Mucosa of stomach (tissue), 1 donor: ENCODE data around the gene WDR27.

Experiments
- H3K27me3 ChIP-seq: one replicate; pipeline ENCODE4 v1.7.0; 2013; ENCODE audit warnings: mild to moderate bottlenecking, low read length; ENCODE audit not compliant: control insufficient read depth, insufficient read depth
- H3K36me3 ChIP-seq: one replicate; pipeline ENCODE4 v1.7.0; 2013; ENCODE audit warnings: low read length; ENCODE audit not compliant: control insufficient read depth, insufficient read depth
- H3K4me1 ChIP-seq: one replicate; pipeline ENCODE4 v1.7.0; 2013; ENCODE audit warnings: mild to moderate bottlenecking, low read length; ENCODE audit not compliant: control insufficient read depth, insufficient read depth
- H3K4me3 ChIP-seq: one replicate; pipeline ENCODE4 v1.7.0; 2013; ENCODE audit warnings: low read length
- H3K9ac ChIP-seq: one replicate; pipeline ENCODE4 v1.7.0; 2013; ENCODE audit warnings: mild to moderate bottlenecking, low read length, moderate library complexity
- H3K9me3 ChIP-seq: one replicate; pipeline ENCODE4 v1.7.0; 2013; ENCODE audit warnings: mild to moderate bottlenecking, low read length, moderate library complexity; ENCODE audit not compliant: control insufficient read depth
- donor health status: Pancreatic carcinoma.

WDR27 gene

GRCh38 chr6:169669889-169670288, 31.9 kb downstream of the WDR27 start:
- H3K4me3 ChIP-seq: no peak overlapping the region
- no peak overlapping the region for H3K9ac ChIP-seq
- H3K9me3 ChIP-seq: no peaks in the 10 kb centered on the region
- H3K27me3 ChIP-seq: no peaks in the 10 kb centered on the region
- no peaks in the 10 kb centered on the region for H3K36me3 ChIP-seq
- H3K4me1 ChIP-seq: no peaks in the 10 kb centered on the region

GRCh38 chr6:169669147-169669546, 32.7 kb downstream of the WDR27 start:
- H3K36me3 ChIP-seq: no peaks in the 10 kb centered on the region
- no peaks in the 10 kb centered on the region for H3K9me3 ChIP-seq
- H3K4me1 ChIP-seq: no peaks in the 10 kb centered on the region
- H3K27me3 ChIP-seq: no peaks in the 10 kb centered on the region
- no peak overlapping the region for H3K9ac ChIP-seq
- H3K4me3 ChIP-seq: no peak overlapping the region

- H3K9me3 ChIP-seq: no peaks in the 10 kb centered on the region
- no peak overlapping the region for H3K9ac ChIP-seq
- no peaks in the 10 kb centered on the region for H3K4me1 ChIP-seq
- no peaks in the 10 kb centered on the region for H3K27me3 ChIP-seq
- peaks cover 5% of the 10 kb centered on the region for H3K36me3 ChIP-seq
- H3K4me3 ChIP-seq: no peak overlapping the region
Observed at GRCh38 chr6:169668203-169668847, 33.5 kb downstream of the WDR27 start.

- H3K4me1 ChIP-seq: no peaks in the 10 kb centered on the region
- H3K36me3 ChIP-seq: peaks cover 5% of the 10 kb centered on the region
- no peak overlapping the region for H3K9ac ChIP-seq
Observed at GRCh38 chr6:169667716-169668115, 34.1 kb downstream of the WDR27 start.

GRCh38 chr6:169666441-169666840, 35.4 kb downstream of the WDR27 start:
- Histone ChIP-seq H3K4me1 (no peaks in the 10 kb centered on the region), H3K9ac (no peak overlapping the region), H3K4me3 (no peak overlapping the region), H3K27me3 (no peaks in the 10 kb centered on the region), H3K36me3 (peaks cover 5% of the 10 kb centered on the region), H3K9me3 (no peaks in the 10 kb centered on the region)

More at GRCh38 chr6:169667716-169668115, 34.1 kb downstream of the WDR27 start:
- H3K9me3 ChIP-seq: no peaks in the 10 kb centered on the region
- H3K27me3 ChIP-seq: no peaks in the 10 kb centered on the region
- no peak overlapping the region for H3K4me3 ChIP-seq

- Histone ChIP-seq H3K4me1 (no peaks in the 10 kb centered on the region), H3K9ac (no peak overlapping the region), H3K36me3 (peaks cover 5% of the 10 kb centered on the region), H3K4me3 (no peak overlapping the region), H3K9me3 (no peaks in the 10 kb centered on the region), H3K27me3 (no peaks in the 10 kb centered on the region)
Observed at GRCh38 chr6:169665289-169665688, 36.5 kb downstream of the WDR27 start.

- Histone ChIP-seq H3K9me3 (no peaks in the 10 kb centered on the region), H3K4me1 (no peaks in the 10 kb centered on the region), H3K9ac (no peak overlapping the region), H3K4me3 (no peak overlapping the region), H3K27me3 (no peaks in the 10 kb centered on the region), H3K36me3 (peaks cover 5% of the 10 kb centered on the region)
Observed at GRCh38 chr6:169664227-169664626, 37.6 kb downstream of the WDR27 start.

- H3K9ac ChIP-seq: no peak overlapping the region
- no peaks in the 10 kb centered on the region for H3K27me3 ChIP-seq
- H3K4me3 ChIP-seq: no peak overlapping the region
- no peaks in the 10 kb centered on the region for H3K4me1 ChIP-seq
- no peaks in the 10 kb centered on the region for H3K9me3 ChIP-seq
- H3K36me3 ChIP-seq: peaks cover 5% of the 10 kb centered on the region
Observed at GRCh38 chr6:169663468-169663867, 38.4 kb downstream of the WDR27 start.

- no peak overlapping the region for H3K9ac ChIP-seq
- peaks cover 5% of the 10 kb centered on the region for H3K36me3 ChIP-seq
- no peaks in the 10 kb centered on the region for H3K27me3 ChIP-seq
- no peak overlapping the region for H3K4me3 ChIP-seq
- H3K9me3 ChIP-seq: no peaks in the 10 kb centered on the region
- H3K4me1 ChIP-seq: no peaks in the 10 kb centered on the region
Observed at GRCh38 chr6:169661391-169661756, 40.5 kb downstream of the WDR27 start.

GRCh38 chr6:169660751-169661390, 41.0 kb downstream of the WDR27 start:
- H3K27me3 ChIP-seq: no peaks in the 10 kb centered on the region
- H3K9ac ChIP-seq: no peak overlapping the region
- peaks cover 5% of the 10 kb centered on the region for H3K36me3 ChIP-seq
- no peak overlapping the region for H3K4me3 ChIP-seq
- no peaks in the 10 kb centered on the region for H3K9me3 ChIP-seq
- H3K4me1 ChIP-seq: no peaks in the 10 kb centered on the region

GRCh38 chr6:169659820-169660610, 41.8 kb downstream of the WDR27 start:
- H3K36me3 ChIP-seq: peaks cover 5% of the 10 kb centered on the region
- H3K4me1 ChIP-seq: no peaks in the 10 kb centered on the region
- no peaks in the 10 kb centered on the region for H3K9me3 ChIP-seq
- H3K27me3 ChIP-seq: no peaks in the 10 kb centered on the region
- H3K9ac ChIP-seq: no peak overlapping the region
- no peak overlapping the region for H3K4me3 ChIP-seq

- Histone ChIP-seq H3K27me3 (no peaks in the 10 kb centered on the region), H3K4me1 (no peaks in the 10 kb centered on the region), H3K9ac (no peak overlapping the region), H3K36me3 (no peaks in the 10 kb centered on the region), H3K4me3 (no peak overlapping the region), H3K9me3 (no peaks in the 10 kb centered on the region)
Observed at GRCh38 chr6:169657284-169657610, 44.6 kb downstream of the WDR27 start.
